Ascending aorta (tissue), 2 donors: Measurements from ENCODE around the gene PDIA2. TPM values are rescaled to one million over a fixed set of nuclear protein-coding genes. Genes with fewer than 3 reads are reported as not detected.

Experiments
- DNase-seq, 2 donors: peaks; one replicate each; pipeline ENCODE4 v3.0.0-alpha.2; 2019; ENCODE audit warnings: low spot score in 2 of 2
- H3K27ac ChIP-seq, 2 donors: fragments of 200-600 bp; sonication (generic); one replicate each; pipeline ENCODE4 v1.5.1; 2016 to 2017; ENCODE audit warnings: mild to moderate bottlenecking in 1 of 2
- H3K27me3 ChIP-seq: fragments of 200-600 bp; sonication (generic); one replicate; pipeline ENCODE4 v1.5.1; 2017
- H3K36me3 ChIP-seq, 2 donors: fragments of 200-600 bp; sonication (generic); one replicate each; pipeline ENCODE4 v1.5.1; 2016
- H3K4me1 ChIP-seq, 2 donors: fragments of 200-600 bp; sonication (generic); one replicate each; pipeline ENCODE4 v1.5.1; 2016 to 2017; ENCODE audit warnings: mild to moderate bottlenecking in 1 of 2
- H3K4me3 ChIP-seq, 2 donors: fragments of 200-600 bp; sonication (generic); one replicate each; pipeline ENCODE4 v1.5.1; 2016 to 2017; ENCODE audit warnings: mild to moderate bottlenecking in 1 of 2
- H3K9me3 ChIP-seq, 2 donors: fragments of 200-600 bp; sonication (generic); one replicate each; pipeline ENCODE4 v1.5.1; 2016
- CTCF ChIP-seq, 3 experiments: fragments of 200-600 bp in 2 of 3; fragments of 450-650 bp in 1 of 3; sonication (generic) in 2 of 3; IDR thresholded peaks; one replicate each; pipeline ENCODE4 v1.5.1; 2016 to 2019; ENCODE audit warnings: antibody characterized with exemption in 3 of 3, mild to moderate bottlenecking in 1 of 3, moderate library complexity in 1 of 3
- intact Hi-C: fragments of 100-400 bp; cut with DNase I; formaldehyde crosslinking; loops from one replicate; pipeline ENCODE4 v1.15.1; 2023
- total RNA-seq: library from RNA; depleted of rRNA; stranded (reverse); fragments of >200 nt; gene quantifications from one replicate; pipeline ENCODE4 v1.1.0, GENCODE V29; 2016

PDIA2 gene
- total RNA-seq: not detected

- H3K4me1 ChIP-seq: peaks cover 4 to 5% of the 10 kb centered on the region in 2 donors
- peaks cover 11% of the 10 kb centered on the region for H3K27me3 ChIP-seq
- no peak within 1 kb of the TSS for H3K4me3 ChIP-seq
- H3K36me3 ChIP-seq: peaks cover 18 to 19% of the 10 kb centered on the region in 2 donors
- H3K27ac ChIP-seq: no peak within 1 kb of the TSS
- TF ChIP-seq CTCF (IDR thresholded peaks at IDR 0.05): no peak
- H3K9me3 ChIP-seq: no peaks in the 10 kb centered on the region
- no peak for DNase-seq
- intact Hi-C loops: no loop called here
Observed at GRCh38 chr16:283033-283805, at the start of gene PDIA2. TSS of gene PDIA2 (plus strand) at chr16:283164. CDS start at chr16:283170, 6 bp downstream.

- peak within 1 kb of the TSS; percentile 70 to 75 for H3K4me3 ChIP-seq
- H3K27ac ChIP-seq: peak within 1 kb of the TSS; percentile 82 to 91
- no peaks in the 10 kb centered on the region for H3K27me3 ChIP-seq
- intact Hi-C loops: loop anchor here (2.0 to 5.0 kb wide), 3 partner anchors 118 to 353 kb away; partner anchors contain the start of genes AXIN1 and CAPN15
- no peaks in the 10 kb centered on the region for H3K36me3 ChIP-seq
- peak; percentile 33 to 49 (median 41) for TF ChIP-seq CTCF (IDR thresholded peaks at IDR 0.05)
- peaks cover 6 to 9% of the 10 kb centered on the region in 2 donors for H3K4me1 ChIP-seq
- DNase-seq: peak; percentile 73 to 95
- no peaks in the 10 kb centered on the region for H3K9me3 ChIP-seq
Observed at GRCh38 chr16:234468-235305, 48.3 kb upstream of the PDIA2 start, which contains the start of gene FAM234A. TSS of gene FAM234A (plus strand) at chr16:234821. CDS start at chr16:254414, 19,593 bp downstream.

GRCh38 chr16:239948-240277 lies 43.1 kb upstream of the PDIA2 start:
- Histone ChIP-seq H3K27ac (no peak overlapping the region), H3K27me3 (no peaks in the 10 kb centered on the region), H3K9me3 (no peaks in the 10 kb centered on the region), H3K36me3 (no peaks in the 10 kb centered on the region), H3K4me1 (peaks cover 6 to 7% of the 10 kb centered on the region in 2 donors), H3K4me3 (no peak overlapping the region)
- intact Hi-C loops: no loop called here
- no peak for DNase-seq
- TF ChIP-seq CTCF (IDR thresholded peaks at IDR 0.05): no peak

GRCh38 chr16:240559-240958 lies 42.4 kb upstream of the PDIA2 start:
- Histone ChIP-seq H3K4me1 (peaks cover 5 to 7% of the 10 kb centered on the region in 2 donors), H3K36me3 (no peaks in the 10 kb centered on the region), H3K9me3 (no peaks in the 10 kb centered on the region), H3K27ac (no peak overlapping the region), H3K4me3 (no peak overlapping the region), H3K27me3 (no peaks in the 10 kb centered on the region)
- intact Hi-C loops: no loop called here
- no peak for TF ChIP-seq CTCF (IDR thresholded peaks at IDR 0.05)
- no peak for DNase-seq

GRCh38 chr16:242281-242680 lies 40.7 kb upstream of the PDIA2 start:
- Histone ChIP-seq H3K4me1 (no peaks in the 10 kb centered on the region), H3K9me3 (no peaks in the 10 kb centered on the region), H3K27ac (no peak overlapping the region), H3K4me3 (no peak overlapping the region), H3K27me3 (no peaks in the 10 kb centered on the region), H3K36me3 (no peaks in the 10 kb centered on the region)
- no peak for TF ChIP-seq CTCF (IDR thresholded peaks at IDR 0.05)
- intact Hi-C loops: no loop called here
- no peak for DNase-seq
